ENCODE results near the gene DMAP1. TPM values are rescaled to one million over a fixed set of nuclear protein-coding genes. Genes with fewer than 3 reads are reported as not detected.

The DMAP1 gene
- total RNA-seq, 4 donors from 2014 or later = 44.2 to 102 (median 52.6) TPM

DNA sequence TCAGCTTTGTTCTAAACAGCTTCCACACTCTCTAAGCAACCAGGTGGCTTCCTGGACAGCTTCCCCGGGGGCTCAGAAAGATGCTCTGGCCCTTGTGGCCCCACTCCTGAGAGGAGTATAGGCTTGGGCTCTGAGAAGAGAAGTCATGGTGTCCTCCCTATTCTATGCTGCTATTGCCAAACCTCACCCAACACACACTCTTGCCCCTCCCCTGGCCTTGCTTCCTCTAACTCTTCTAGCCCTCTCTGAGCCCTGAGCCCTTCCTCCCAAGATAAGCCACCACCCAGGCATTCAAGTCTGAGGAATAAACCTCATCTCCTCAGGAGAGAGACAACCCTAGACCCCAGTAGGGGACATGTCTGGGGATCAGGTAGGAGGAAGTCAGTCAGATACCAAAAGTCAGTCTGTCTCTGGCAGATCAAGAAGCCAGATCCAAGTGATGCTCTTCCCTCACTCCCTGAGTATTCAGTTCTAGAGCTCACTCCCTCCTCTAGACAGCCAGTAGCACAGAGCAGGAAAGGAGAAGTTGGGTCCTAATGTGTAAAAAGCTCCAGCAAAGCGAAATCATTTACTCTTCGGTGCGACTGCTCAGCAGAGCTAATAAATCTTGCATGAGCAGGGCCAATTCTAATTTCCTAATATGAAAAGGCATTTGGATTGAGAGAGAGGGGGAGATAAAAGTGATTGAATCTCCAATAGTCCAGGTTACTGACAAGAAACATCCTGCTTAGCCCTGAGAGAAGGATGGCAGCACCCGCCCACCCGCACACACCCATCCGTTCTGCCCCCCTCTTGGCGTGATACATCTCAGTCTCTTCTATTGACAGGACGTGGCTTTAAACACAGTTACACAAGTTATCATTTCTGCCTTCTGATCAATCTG lies 50.5 kb downstream of the DMAP1 start:
- WGBS = 89% methylated on average over 9 of the region's 9 CpGs
- Histone ChIP-seq H3K9me3 (no peaks in the 10 kb centered on the region), H3K27me3 (no peaks in the 10 kb centered on the region), H3K36me3 (no peaks in the 10 kb centered on the region), H3K4me1 (peaks cover 22% of the 10 kb centered on the region), H3K27ac (no peak overlapping the region), H3K4me3 (no peak overlapping the region)
- no peak for TF ChIP-seq CTCF (IDR thresholded peaks at IDR 0.05)
- DNase-seq (ENCODE audit: low spot score in 2 of 2) = no peak

DNA sequence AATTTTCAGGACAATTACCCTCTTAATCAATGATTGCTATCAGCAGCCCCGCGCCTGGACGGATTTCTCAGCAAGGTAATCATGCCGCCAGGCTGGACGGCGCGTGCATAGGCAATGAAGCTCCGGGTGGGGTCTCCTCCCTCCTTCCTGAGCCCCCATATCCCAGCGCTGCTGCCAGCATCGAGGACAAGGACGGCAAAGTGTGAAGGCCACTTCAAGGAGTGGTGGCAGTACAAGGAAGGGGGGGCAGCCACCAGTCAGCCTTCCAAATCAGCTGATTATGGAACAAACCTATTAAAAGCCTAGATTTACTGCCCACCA lies 51.1 kb downstream of the DMAP1 start:
- TF ChIP-seq POLR2A (IDR thresholded peaks at IDR 0.05) (no peak), EP300 (IDR thresholded peaks at IDR 0.05) (no peak), POLR2AphosphoS5 (IDR thresholded peaks at IDR 0.05) (no peak), CTCF (IDR thresholded peaks at IDR 0.05) (no peak)
- H3K4me1 ChIP-seq = peaks cover 22% of the 10 kb centered on the region
- no peak overlapping the region for H3K4me3 ChIP-seq
- WGBS = 94% methylated on average over 11 of the region's 11 CpGs
- H3K27me3 ChIP-seq = no peaks in the 10 kb centered on the region
- DNase-seq (ENCODE audit: low spot score in 2 of 2) = no peak
- H3K9me3 ChIP-seq = no peaks in the 10 kb centered on the region
- H3K36me3 ChIP-seq = no peaks in the 10 kb centered on the region
- H3K27ac ChIP-seq = no peak overlapping the region

DNA sequence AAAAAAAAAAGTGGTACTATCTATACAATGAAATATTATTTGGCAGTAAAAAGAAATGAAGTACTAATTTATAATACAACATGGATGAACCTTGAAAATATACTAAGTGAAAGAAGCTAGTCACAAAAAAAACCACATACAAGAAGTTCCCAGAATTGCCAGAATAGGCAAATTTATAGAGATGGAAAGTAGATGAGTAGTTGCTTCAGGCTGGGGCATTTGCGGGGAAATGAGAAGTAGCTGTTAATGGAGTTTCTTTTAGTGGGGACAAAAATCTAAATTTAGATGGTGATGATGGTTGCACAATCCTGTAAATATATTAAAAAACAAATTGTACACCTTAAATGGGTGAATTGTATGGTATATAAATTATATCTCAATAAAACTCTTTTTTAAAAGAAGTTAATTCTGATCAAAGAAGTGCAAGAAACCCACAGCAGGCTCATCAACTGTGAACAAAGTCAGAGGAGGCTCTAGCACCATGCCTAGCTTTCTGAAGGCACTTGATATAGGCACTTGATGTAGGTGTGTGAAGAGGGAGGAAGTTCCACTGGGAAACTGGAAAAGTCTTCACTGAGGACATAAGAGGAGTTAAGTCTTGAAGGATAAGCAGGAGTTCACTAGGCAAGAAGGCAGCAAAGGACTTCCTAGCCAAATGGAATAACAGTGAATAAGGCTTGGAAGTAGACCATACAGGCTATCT lies 52.5 kb downstream of the DMAP1 start:
- no peak for DNase-seq (ENCODE audit: low spot score in 2 of 2)

GRCh38 chr1:44266400-44267344 lies 53.4 kb downstream of the DMAP1 start:
- H3K27me3 ChIP-seq = no peaks in the 10 kb centered on the region
- DNase-seq (ENCODE audit: low spot score in 2 of 2) = no peak
- H3K27ac ChIP-seq = no peak overlapping the region
- no peaks in the 10 kb centered on the region for H3K36me3 ChIP-seq
- H3K4me1 ChIP-seq = peaks cover 19% of the 10 kb centered on the region
- TF ChIP-seq POLR2A (IDR thresholded peaks at IDR 0.05) = no peak
- no peak for TF ChIP-seq EP300 (IDR thresholded peaks at IDR 0.05)
- TF ChIP-seq POLR2AphosphoS5 (IDR thresholded peaks at IDR 0.05) = no peak
- TF ChIP-seq CTCF (IDR thresholded peaks at IDR 0.05) = no peak
- H3K4me3 ChIP-seq = no peak overlapping the region
- WGBS = 97% methylated on average over 6 of the region's 6 CpGs
- H3K9me3 ChIP-seq = no peaks in the 10 kb centered on the region

More for the DNA sequence above, 52.5 kb downstream of the DMAP1 start:
- no peak for TF ChIP-seq POLR2A (IDR thresholded peaks at IDR 0.05)
- H3K9me3 ChIP-seq = no peaks in the 10 kb centered on the region
- H3K27me3 ChIP-seq = no peaks in the 10 kb centered on the region
- no peaks in the 10 kb centered on the region for H3K36me3 ChIP-seq
- H3K4me1 ChIP-seq = peaks cover 22% of the 10 kb centered on the region
- H3K27ac ChIP-seq = no peak overlapping the region
- 82% methylated on average over 1 of the region's 1 CpG for WGBS
- no peak overlapping the region for H3K4me3 ChIP-seq

DNA sequence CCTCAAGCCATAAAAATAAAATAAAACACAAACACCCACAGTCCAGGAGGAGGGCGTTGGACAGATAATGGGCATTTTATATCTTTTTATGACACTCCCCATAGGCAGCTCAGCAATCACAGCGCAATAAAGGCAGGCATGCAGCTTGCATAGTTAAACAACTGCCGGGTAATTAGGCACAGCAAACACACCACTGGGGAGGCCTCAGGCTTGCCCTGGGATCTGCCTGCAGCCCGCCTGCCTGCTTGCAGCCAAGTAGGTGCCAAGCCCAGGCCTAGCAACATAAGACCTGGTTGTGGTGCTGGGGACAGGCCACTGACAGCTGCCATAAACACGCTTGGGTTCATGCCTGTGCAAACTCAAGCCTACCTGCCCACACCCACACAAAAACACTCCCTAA lies 54.2 kb downstream of the DMAP1 start:
- WGBS = 60% methylated on average over 5 of the region's 5 CpGs
- Histone ChIP-seq H3K27me3 (no peaks in the 10 kb centered on the region), H3K27ac (no peak overlapping the region), H3K9me3 (no peaks in the 10 kb centered on the region), H3K4me1 (peaks cover 12% of the 10 kb centered on the region), H3K4me3 (no peak overlapping the region), H3K36me3 (no peaks in the 10 kb centered on the region)
- TF ChIP-seq POLR2A (IDR thresholded peaks at IDR 0.05) = no peak
- TF ChIP-seq EP300 (IDR thresholded peaks at IDR 0.05) = no peak
- TF ChIP-seq CTCF (IDR thresholded peaks at IDR 0.05) = no peak
- TF ChIP-seq POLR2AphosphoS5 (IDR thresholded peaks at IDR 0.05) = no peak
- DNase-seq (ENCODE audit: low spot score in 2 of 2) = no peak
